PFSK-1 (cell line): ENCODE results near the gene EXOC4.

ENCODE experiments used
- FOXP2 ChIP-seq: optimal IDR thresholded peaks from 2 replicates; pipeline ENCODE3; 2011; ENCODE audit warnings: borderline replicate concordance, control low read depth, inconsistent platforms; ENCODE audit not compliant: insufficient read depth; ENCODE audit errors: extremely low read length, extremely low read depth
- POLR2AphosphoS5 ChIP-seq: IDR thresholded peaks from 2 replicates; pipeline ENCODE4 v1.6.1; 2012; ENCODE audit warnings: low read depth, mild to moderate bottlenecking, control low read depth, low read length, moderate library complexity
- REST ChIP-seq, 2 experiments: IDR thresholded peaks; 2 replicates each; pipeline versions ENCODE4 v1.6.1 to v1.8.0; 2011 to 2012; ENCODE audit warnings: low read depth in 2 of 2, low read length in 2 of 2, control low read depth in 1 of 2, inconsistent platforms in 1 of 2, mild to moderate bottlenecking in 1 of 2, moderate library complexity in 1 of 2; ENCODE audit not compliant: insufficient read depth in 1 of 2
- SIN3A ChIP-seq: IDR thresholded peaks from 2 replicates; pipeline ENCODE4 v1.6.1; 2012; ENCODE audit warnings: mild to moderate bottlenecking, low read length, moderate library complexity, borderline replicate concordance; ENCODE audit not compliant: insufficient read depth
- TAF1 ChIP-seq: IDR thresholded peaks from 2 replicates; pipeline ENCODE4 v1.6.1; 2012; ENCODE audit warnings: low read length, control low read depth, borderline replicate concordance; ENCODE audit not compliant: insufficient read depth

GRCh38 chr7:133836666-133837065 is 583.8 kb downstream of the EXOC4 start:
- TF ChIP-seq SIN3A (no peak), REST (IDR thresholded peaks at IDR 0.05; ENCODE audit: insufficient read depth in 1 of 2, low read depth in 2 of 2, low read length in 2 of 2) (no peak), POLR2AphosphoS5 (no peak), FOXP2 (no peak), TAF1 (no peak)
